GM19324 (cell line): ENCODE data around the gene KBTBD2.
"Not testable (repeated sequence)": the region's sequence is repeated elsewhere in the genome, so short reads cannot be mapped to it uniquely, and the experiment has no call there.

Source experiments
- ATAC-seq: cut with Tn5 transposase; IDR thresholded peaks from one replicate; pipeline ENCODE4 v1.9.1; 2021; ENCODE audit warnings: mild to moderate bottlenecking, moderate library complexity; ENCODE audit not compliant: unreplicated experiment, low FRiP score

Gene KBTBD2

GRCh38 chr7:32891043-32891799 is at the start of gene KBTBD2:
Gene KBTBD2, minus strand, starts transcription at chr7:32891760. Its CDS starts 12,156 bp downstream, at chr7:32879604.
- ATAC-seq: peak; percentile 84

GRCh38 chr7:32941181-32941580 is 49.6 kb upstream of the KBTBD2 start:
- no peak for ATAC-seq

- ATAC-seq: no peak
Observed at GRCh38 chr7:32937344-32938174, 46.0 kb upstream of the KBTBD2 start.

- no peak for ATAC-seq
Observed at GRCh38 chr7:32936689-32937088, 45.1 kb upstream of the KBTBD2 start.

- ATAC-seq: no peak
Observed at GRCh38 chr7:32935558-32935957, 44.0 kb upstream of the KBTBD2 start.

GRCh38 chr7:32930378-32930777 is 38.8 kb upstream of the KBTBD2 start:
- ATAC-seq: no peak

GRCh38 chr7:32929430-32930143 is 38.0 kb upstream of the KBTBD2 start:
- no peak for ATAC-seq

GRCh38 chr7:32928785-32929298 is 37.3 kb upstream of the KBTBD2 start:
- ATAC-seq: no peak

- no peak for ATAC-seq
Observed at GRCh38 chr7:32921896-32922295, 30.3 kb upstream of the KBTBD2 start.

GRCh38 chr7:32916994-32917393 is 25.4 kb upstream of the KBTBD2 start:
- not testable (repeated sequence) for ATAC-seq

GRCh38 chr7:32916006-32916405 is 24.4 kb upstream of the KBTBD2 start:
- ATAC-seq: no peak

- no peak for ATAC-seq
Observed at GRCh38 chr7:32915041-32915536, 23.5 kb upstream of the KBTBD2 start.

- no peak for ATAC-seq
Observed at GRCh38 chr7:32914184-32914583, 22.6 kb upstream of the KBTBD2 start.

- ATAC-seq: no peak
Observed at GRCh38 chr7:32910195-32910594, 18.6 kb upstream of the KBTBD2 start.

- ATAC-seq: no peak
Observed at GRCh38 chr7:32905175-32905662, 13.7 kb upstream of the KBTBD2 start.

GRCh38 chr7:32901629-32902028 is 10.1 kb upstream of the KBTBD2 start:
- no peak for ATAC-seq

- no peak for ATAC-seq
Observed at GRCh38 chr7:32900433-32900995, 9.0 kb upstream of the KBTBD2 start.

- ATAC-seq: not testable (repeated sequence)
Observed at GRCh38 chr7:32897376-32897775, 5.8 kb upstream of the KBTBD2 start.

GRCh38 chr7:32896564-32897347 is 5.2 kb upstream of the KBTBD2 start:
- no peak for ATAC-seq
